Endothelial cell of umbilical vein (primary cell): ENCODE data around the gene NKAP.

Experiments
- EZH2 ChIP-seq: IDR thresholded peaks from 2 replicates; pipeline ENCODE4 v1.6.1; 2012; ENCODE audit warnings: borderline replicate concordance, low read depth, mild to moderate bottlenecking, moderate library complexity, low read length, inconsistent platforms; ENCODE audit not compliant: severe bottlenecking
- JUN ChIP-seq: IDR thresholded peaks from 2 replicates; pipeline ENCODE4 v1.6.1; 2011; ENCODE audit warnings: borderline replicate concordance, low read depth; ENCODE audit not compliant: insufficient read length, insufficient read depth
- POLR2A ChIP-seq: IDR thresholded peaks from 2 replicates; pipeline ENCODE4 v1.6.1; 2012; ENCODE audit warnings: low read depth, mild to moderate bottlenecking, control low read depth, low read length
- TF ChIP-seq, protein P1 (sequence below), 2 donors: IDR thresholded peaks; 1 replicate in 1 of 2; 2 replicates in 1 of 2; pipeline ENCODE4 v1.5.1; 2011; ENCODE audit warnings: low read length in 2 of 2, mild to moderate bottlenecking in 2 of 2, moderate library complexity in 2 of 2, control low read depth in 1 of 2, inconsistent platforms in 1 of 2, low read depth in 1 of 2; ENCODE audit not compliant: insufficient read depth in 1 of 2; ENCODE audit errors: extremely low read depth in 1 of 2

DNA sequence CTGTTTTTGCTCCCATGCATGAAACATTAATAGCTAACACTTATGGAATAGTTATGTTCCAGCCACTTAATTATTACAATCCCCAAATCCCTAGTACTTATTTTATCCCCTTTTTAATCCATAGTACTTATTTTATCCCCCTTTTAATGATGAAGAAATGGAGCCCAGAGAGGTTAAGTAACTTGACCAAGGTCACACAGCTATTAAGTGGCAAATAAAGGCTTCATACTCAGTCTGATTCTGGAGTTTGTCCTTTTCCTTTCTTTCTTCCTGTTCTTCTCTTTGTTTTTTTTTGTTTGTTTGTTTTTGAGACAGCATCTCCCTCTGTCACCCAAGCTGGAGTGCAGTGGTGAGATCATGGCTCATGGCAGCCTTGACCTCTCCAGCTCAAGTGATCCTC, 2.2 kb downstream of the NKAP start:
- TF ChIP-seq, protein P1, sequence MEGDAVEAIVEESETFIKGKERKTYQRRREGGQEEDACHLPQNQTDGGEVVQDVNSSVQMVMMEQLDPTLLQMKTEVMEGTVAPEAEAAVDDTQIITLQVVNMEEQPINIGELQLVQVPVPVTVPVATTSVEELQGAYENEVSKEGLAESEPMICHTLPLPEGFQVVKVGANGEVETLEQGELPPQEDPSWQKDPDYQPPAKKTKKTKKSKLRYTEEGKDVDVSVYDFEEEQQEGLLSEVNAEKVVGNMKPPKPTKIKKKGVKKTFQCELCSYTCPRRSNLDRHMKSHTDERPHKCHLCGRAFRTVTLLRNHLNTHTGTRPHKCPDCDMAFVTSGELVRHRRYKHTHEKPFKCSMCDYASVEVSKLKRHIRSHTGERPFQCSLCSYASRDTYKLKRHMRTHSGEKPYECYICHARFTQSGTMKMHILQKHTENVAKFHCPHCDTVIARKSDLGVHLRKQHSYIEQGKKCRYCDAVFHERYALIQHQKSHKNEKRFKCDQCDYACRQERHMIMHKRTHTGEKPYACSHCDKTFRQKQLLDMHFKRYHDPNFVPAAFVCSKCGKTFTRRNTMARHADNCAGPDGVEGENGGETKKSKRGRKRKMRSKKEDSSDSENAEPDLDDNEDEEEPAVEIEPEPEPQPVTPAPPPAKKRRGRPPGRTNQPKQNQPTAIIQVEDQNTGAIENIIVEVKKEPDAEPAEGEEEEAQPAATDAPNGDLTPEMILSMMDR (IDR thresholded peaks at IDR 0.05; ENCODE audit: extremely low read depth in 1 of 2, insufficient read depth in 1 of 2, low read depth in 1 of 2, low read length in 2 of 2), result no peak
- TF ChIP-seq POLR2A (no peak), JUN (no peak), EZH2 (no peak)
